Activated CD4-positive, CD25-positive, alpha-beta regulatory T cell treated with anti-CD3 and anti-CD28 coated beads, Interleukin-2, amount 50 U/mL, for 16 hours (primary cell): ENCODE results near the gene LAMA2.
"Not testable (repeated sequence)": the region's sequence is repeated elsewhere in the genome, so short reads cannot be mapped to it uniquely, and the experiment has no call there.

Experiments
- DNase-seq: peaks from one replicate; pipeline ENCODE4 v3.0.0-alpha.2; 2020; ENCODE audit warnings: low read depth, low spot score

Gene LAMA2

GRCh38 chr6:129120856-129121638 is 238.1 kb downstream of the LAMA2 start:
- DNase-seq, result no peak

GRCh38 chr6:129124347-129124746 is 241.4 kb downstream of the LAMA2 start:
- DNase-seq, result no peak

GRCh38 chr6:129130106-129130505 is 247.2 kb downstream of the LAMA2 start:
- no peak for DNase-seq

GRCh38 chr6:129130959-129131681 is 248.2 kb downstream of the LAMA2 start:
- DNase-seq, result no peak

DNA sequence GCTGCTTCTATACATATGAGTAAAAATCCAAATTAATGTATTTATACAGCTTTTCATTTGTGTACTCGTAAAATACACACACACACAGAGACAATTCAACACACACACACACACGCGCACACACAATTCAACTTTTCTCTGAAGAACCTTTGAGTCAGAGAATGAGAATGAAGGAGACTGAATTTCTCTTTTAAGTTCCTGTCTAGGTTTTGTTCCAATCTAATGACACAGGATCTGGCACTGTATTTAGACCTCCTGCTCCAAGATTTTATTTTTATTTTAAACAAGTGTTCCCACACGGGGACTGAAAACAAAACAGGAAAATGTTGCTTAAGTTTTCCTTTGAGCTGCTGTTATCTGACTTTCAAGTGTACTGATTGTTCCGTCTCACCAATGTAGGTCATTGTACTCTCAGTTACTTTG is 250.8 kb downstream of the LAMA2 start:
- no peak for DNase-seq

DNA sequence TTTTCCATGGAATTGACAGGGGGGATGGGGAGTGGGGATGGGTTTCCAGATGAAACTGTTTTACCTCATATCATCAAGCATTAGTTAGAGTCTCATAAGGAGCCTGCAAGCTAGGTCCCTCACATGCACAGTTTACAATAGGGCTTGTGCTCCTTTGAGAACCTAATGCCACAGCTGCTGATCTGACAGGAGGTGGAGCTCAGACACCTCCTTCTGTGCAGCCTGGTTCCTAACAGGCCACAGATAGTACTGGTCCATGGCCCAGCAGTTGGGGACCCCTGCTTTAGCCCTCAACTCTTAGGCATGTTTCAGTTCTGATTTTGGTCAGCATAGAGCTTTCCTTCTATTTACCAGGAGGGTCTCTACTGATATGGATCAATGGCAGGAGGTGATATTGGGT is 251.6 kb downstream of the LAMA2 start:
- no peak for DNase-seq

DNA sequence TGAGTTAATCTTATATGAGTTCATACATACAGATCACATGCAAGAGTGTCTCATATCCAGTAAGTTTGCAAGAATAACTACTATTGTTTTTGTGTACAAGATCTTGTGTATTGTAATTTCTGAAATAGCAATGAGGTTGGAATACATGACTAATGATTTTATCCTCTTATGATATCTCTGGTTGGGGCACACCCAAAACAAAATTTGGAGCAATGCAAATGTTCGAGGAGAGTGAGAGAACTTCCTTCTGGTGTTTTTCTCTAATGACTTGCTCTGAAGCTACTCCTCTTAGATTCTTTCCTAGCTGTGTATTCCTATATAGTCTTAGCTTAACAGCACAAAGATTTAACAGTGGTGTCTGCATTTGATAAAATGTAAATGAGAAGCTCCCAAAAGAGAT is 252.5 kb downstream of the LAMA2 start:
- DNase-seq, result no peak

- no peak for DNase-seq
Observed at GRCh38 chr6:129136751-129137150, 253.8 kb downstream of the LAMA2 start.

DNA sequence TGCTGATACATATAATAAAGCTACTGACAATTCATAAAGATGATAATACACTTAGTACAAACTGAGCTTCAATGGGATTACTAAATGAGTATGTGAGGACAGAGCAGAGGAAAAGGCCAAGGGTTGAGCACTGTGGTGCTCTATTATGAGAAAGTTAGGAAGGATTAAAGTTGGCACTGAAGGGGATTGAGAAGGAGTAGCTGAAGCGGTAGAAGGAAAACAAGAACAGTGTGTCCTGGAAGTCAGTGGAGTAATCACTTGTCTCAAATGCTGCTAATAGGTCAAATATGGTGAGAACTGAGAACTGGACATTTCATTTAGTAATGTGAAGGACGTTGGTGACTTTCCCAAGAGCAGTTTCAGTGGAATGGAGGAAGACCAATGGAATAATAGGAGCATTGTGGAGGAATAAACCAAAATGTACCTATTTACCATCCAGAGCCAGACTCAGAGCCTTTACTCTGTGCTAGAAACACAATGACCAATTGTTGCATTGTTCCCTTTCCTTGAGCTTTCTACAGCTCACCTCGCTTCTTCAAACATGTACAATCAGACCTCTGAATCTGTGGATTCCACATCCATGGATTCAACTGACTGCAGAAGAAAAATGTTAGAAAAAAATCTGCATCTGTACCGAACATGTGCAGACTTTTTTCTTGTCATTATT is 255.9 kb downstream of the LAMA2 start:
- no peak for DNase-seq

GRCh38 chr6:129140526-129140925 is 257.6 kb downstream of the LAMA2 start:
- DNase-seq, result no peak

GRCh38 chr6:129141499-129141898 is 258.6 kb downstream of the LAMA2 start:
- no peak for DNase-seq

GRCh38 chr6:129146902-129147301 is 264.0 kb downstream of the LAMA2 start:
- DNase-seq, result no peak

DNA sequence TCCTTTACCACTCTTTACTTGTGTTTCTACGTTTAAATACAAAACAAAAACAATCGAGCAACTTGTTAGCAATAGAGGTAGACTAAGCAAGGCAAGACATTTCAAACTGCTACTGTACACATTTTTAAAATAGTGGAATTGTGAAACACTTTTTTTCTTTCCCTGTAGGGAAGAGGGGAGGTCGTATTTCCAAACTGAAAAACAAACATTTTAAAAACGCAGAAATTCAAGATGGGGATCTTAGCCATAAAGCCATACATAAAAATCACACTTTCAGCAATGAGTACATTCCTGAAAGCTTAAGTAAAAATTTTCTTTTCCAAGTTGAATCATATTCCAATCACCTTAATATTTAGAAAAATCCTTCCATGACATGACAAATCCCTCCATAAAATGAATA is 267.6 kb downstream of the LAMA2 start:
- no peak for DNase-seq

DNA sequence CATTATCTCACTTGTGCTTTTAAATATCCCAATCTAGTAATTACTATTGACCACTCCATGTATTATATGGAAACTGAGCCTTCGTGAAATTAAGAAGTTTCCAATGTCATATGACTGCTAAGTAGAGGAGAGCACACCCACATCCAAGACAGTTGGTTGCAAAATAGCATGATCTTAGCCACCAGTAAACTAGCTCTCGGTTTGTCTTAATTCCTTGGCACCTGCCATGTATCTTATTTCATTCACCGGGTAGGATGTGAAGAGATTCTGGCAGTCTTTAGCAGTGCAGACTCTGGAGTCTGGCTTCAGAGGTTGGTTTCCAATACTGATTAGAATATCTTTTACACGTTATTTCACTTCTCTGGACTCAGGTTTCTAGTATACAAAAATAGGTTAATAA is 270.3 kb downstream of the LAMA2 start:
- no peak for DNase-seq

GRCh38 chr6:129159242-129159641 is 276.3 kb downstream of the LAMA2 start:
- DNase-seq, result not testable (repeated sequence)

DNA sequence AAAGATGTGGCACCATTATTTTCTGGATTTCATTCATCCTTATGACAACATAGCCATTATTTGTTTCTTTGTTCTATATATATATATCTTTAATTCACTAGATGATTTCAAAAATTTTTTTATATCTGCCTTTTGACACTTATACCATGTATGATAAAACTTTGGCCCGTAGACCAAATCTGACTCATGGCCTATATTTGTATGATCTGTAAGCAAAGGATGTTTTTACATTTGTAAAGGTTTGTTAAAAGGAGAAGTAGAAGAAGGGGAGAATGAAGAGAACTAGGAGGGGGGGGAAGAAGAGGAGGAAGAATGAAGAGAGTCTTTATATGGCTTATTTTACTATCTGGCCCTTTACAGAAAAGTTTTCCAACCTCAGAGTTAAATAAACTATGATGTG is 279.7 kb downstream of the LAMA2 start:
- DNase-seq, result no peak

DNA sequence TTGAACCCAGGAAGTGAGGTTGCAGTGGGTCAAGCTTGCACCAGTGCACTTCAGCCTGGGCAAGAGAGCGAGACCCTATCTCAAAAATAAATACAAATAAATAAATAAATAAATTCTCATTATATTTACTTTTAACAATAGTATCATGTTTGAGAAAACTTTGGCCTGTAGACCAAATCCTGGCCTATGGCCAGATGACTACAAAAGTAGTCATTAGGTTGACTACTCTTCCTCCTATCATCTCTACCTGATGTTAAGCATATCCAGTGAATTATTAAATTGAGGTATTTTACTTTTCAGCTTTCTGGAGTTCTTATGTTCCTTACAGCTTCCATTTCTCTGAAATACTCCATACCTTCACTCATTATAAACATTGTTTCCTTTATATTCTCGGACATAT is 280.6 kb downstream of the LAMA2 start:
- no peak for DNase-seq

DNA sequence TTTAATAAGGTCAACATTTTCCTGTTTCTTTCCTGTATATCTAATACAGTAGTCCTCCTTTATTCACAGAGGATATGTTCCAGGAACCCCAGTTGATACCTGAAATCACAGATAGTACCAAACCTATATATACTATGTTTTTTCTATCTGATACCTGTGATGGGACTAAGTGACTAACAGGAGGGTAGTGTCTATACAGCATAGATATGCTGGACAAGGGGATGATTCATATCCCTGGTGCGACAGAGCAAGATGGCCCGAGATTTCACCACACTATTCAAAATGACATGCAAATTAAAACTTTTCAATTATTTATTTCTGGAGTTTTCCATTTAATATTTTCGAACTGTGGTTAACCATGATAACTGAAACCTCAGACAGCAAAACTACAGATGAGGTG is 281.1 kb downstream of the LAMA2 start:
- DNase-seq, result no peak

GRCh38 chr6:129172279-129172995 is 289.5 kb downstream of the LAMA2 start:
- not testable (repeated sequence) for DNase-seq

- DNase-seq, result no peak
Observed at GRCh38 chr6:129175066-129175465, 292.1 kb downstream of the LAMA2 start.

- no peak for DNase-seq
Observed at GRCh38 chr6:129177801-129178200, 294.9 kb downstream of the LAMA2 start.

GRCh38 chr6:129179283-129179682 is 296.3 kb downstream of the LAMA2 start:
- no peak for DNase-seq
